ENCODE results near the gene BMAL2.

The BMAL2 gene

DNA sequence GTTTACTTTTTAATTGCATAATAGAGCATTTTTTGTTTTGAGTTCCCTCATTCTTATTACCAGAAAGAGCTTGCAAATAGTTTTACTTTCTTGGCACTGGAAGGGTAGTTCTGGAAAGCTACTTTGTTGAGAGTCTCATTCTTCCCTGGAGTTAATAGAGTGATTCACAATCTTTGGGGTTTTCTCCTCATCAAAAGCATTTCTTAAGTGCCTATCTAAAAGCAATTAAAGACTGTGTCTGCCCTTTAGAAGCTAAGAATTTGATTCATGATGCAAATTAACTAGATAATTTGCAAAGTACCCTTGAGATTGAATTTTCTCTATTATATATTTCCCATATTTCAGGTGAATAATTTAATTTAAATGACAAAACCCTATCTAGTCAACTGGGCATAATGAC, 8.1 kb upstream of the BMAL2 start:
- no peak for DNase-seq

GRCh38 chr12:27330846-27331245, 1.8 kb upstream of the BMAL2 start:
- DNase-seq, result no peak

DNA sequence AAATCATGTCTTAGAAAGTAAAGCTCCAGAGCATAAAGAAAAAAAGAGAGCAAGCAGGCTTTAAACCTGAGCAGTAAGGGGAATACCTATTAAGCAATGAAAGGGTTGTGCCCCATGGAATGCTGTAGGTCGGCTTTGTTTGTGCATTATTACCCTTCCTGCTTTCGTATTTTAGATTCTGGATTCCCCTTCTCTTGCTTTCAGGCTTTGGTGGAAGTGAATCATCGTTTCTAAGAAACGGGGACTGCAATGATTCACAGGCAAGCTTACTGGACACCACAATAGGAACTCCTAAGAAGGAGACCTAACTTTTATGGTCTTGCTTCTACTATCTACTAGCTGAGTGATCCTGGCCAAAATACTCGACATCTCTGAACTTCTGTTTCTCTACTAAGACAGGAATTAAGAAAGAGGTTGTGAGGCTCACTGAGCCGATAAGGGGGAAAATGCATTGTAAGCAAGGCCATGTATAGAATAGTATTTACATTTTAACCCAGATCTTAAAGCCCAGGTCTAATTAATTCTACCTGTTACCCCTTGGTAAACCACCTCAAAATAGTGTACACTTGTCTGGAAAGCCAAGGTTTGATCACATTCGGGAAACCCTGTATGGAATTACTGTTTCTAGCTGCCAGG, 1.2 kb upstream of the BMAL2 start:
- peak in 1 of 2 donors; percentile 11 for DNase-seq

- no peak for DNase-seq
Observed at GRCh38 chr12:27331927-27332324, 710 bp upstream of the BMAL2 start.

GRCh38 chr12:27332407-27332713, 276 bp upstream of the BMAL2 start:
- DNase-seq, result no peak

DNA sequence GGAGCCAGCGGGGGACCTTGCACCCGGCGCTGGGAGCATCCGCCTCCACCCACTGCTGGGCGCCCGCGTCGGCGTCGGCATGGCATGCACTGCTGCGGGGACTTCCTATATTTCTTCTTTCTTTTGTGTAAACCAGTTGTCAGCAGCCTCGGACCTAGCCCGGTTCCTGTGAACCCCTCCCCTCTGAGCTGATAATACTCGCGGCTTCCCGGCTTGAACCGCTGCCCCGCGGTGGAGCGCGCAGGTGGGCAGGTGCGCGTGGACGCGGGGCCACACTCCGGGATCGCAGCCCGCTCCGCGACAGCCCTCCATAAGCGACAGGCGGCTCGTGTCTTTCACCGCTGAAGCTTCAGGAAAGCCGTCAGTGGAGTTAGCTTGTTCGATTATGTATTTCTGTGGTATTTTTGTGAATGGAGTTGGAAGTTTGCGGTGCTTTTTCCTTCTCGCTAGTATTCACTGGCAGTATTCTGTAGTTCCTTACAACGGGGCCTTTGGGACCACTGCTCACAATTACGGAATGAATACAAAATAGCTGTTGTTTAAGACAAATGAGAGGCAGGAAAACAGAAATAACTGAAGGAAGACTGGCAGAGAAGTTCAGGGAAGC, 870 bp downstream of the BMAL2 start:
- peak; percentile 25 to 34 for DNase-seq

DNA sequence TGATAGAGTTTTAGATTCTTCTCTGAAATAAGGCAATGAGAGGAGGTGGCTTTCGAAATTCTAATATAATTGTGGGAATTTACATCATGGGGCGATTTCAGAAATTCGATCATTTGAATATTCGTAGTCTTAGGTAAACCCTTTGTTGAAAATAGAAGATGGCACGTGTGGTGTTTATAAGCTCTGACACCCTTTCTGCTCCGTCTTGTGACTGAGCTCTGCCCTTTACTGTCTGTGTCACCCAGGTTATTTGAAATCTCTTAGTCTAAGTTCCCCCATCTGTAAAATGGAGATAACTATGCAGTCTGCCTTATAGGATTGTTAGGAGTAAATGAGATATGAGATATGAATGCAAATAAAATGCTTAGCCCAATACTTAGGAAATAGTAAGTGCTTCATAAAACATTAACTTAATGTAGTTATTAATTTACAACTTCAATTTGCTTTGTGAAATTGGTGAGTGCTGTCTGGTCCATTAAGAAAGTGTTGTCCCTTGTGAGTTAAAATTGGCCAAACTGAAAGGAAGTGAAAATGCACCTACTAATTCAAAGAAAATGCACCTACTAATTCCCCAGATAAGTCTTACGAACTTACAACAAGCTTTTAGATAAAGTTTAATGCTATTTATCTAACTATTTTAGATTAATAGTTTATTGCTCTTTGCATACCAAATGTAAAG, 1.5 kb downstream of the BMAL2 start:
- DNase-seq, result no peak

DNA sequence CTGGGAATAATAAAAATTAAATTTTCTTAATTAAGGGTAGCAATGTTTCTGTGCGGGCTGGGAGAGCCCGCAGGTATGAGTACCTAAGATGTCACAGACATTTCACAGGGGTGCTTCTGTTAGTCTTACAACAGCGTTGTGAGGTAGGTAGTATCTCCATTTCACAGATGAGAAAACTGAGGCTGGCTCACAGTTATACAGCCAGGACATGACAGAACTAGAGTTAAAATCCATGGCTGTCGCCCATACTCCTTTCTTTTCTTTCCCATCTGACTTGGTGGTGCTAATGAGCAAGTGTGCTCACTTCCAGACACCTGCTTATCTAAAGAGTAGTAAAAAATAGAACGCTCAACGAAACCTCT, 2.1 kb downstream of the BMAL2 start:
- DNase-seq, result no peak

DNA sequence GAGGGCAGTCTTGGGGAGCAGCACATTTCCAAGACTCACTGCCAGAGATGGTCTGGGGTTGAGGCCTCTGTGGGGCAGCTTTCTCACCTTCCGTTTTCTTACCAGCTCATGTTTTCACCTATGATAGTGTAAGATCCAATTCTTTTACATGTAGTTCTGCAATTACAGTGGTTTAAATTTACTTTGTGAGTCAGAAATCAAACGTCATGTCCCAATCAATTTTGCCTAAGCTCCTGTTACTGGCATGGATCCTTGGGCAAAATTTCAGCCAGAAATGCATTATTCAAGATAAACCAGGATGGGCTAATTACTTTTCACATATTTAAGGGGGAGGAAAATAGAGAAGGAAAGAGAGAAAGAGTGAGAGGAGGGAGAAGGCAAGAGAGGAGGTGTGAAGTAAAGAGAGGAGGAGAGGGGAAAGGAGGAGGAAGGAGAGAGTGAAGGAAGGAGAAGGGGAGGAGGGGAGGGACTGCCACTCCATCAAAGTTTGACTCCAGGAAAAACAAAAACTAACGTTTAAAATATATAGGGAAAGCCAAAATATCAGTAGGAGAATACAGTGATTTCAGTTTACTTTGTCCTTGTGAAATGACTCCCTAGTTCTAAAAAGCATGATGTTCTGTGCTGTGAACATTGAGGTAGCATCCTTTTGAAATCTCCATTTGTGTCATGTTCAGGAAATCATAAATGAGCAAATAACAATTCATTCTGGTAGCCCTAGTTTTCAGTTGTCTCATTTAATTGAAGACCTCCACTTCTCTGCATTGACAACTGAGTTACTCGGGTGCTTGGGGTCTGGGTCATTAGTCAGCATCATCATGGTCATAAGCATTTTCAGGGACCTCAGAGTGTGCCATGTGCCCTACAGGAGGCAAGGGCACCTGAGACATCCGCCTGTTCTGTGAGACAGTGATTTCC, 3.0 kb downstream of the BMAL2 start:
- no peak for DNase-seq

GRCh38 chr12:27336282-27336653, 3.6 kb downstream of the BMAL2 start:
- DNase-seq, result no peak

GRCh38 chr12:27337376-27337775, 4.7 kb downstream of the BMAL2 start:
- DNase-seq, result no peak

DNA sequence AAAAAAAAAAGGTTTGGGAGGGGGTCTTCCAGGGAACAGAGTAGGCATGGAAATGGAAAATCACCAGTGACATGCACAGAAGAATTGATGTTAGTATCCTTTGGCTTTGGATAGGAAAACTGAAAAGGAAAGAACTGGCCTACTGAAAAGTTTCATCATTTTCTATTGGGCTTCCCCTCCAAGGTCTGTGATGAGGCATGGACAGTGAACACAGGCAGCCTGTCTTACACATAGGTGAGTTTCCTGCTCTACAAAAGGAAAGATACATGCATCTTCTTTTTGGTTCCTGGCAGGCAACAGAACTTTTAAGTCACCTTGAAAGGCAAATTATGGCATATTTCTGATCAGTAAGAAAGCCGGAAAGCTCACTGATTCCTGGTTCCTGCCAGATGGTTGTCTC, 5.8 kb downstream of the BMAL2 start:
- no peak for DNase-seq

DNA sequence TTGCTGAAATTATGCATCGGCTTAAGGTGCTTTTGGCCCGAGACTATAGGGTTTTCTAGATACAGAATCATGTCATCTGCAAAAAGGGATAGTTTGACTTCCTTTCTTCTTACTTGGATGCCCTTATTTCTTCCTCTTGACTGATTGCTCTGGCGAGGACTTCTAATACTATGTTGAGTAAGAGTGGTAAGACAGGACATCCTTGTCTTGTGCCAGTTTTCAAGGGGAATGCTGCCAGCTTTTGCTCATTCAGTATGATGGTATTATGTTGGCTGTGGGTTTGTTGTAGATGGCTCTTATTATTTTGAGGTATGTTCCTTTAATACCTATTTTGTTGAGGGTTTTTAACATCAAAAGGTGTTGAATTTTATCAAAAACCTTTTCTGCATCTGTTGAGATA, 8.3 kb downstream of the BMAL2 start:
- DNase-seq, result no peak

- no peak for DNase-seq
Observed at GRCh38 chr12:27342536-27342935, 9.9 kb downstream of the BMAL2 start.

- no peak for DNase-seq
Observed at GRCh38 chr12:27343255-27344000, 10.8 kb downstream of the BMAL2 start.

GRCh38 chr12:27344246-27344645, 11.6 kb downstream of the BMAL2 start:
- DNase-seq, result no peak

GRCh38 chr12:27344760-27345159, 12.1 kb downstream of the BMAL2 start:
- no peak for DNase-seq

GRCh38 chr12:27345376-27345775, 12.7 kb downstream of the BMAL2 start:
- no peak for DNase-seq

DNA sequence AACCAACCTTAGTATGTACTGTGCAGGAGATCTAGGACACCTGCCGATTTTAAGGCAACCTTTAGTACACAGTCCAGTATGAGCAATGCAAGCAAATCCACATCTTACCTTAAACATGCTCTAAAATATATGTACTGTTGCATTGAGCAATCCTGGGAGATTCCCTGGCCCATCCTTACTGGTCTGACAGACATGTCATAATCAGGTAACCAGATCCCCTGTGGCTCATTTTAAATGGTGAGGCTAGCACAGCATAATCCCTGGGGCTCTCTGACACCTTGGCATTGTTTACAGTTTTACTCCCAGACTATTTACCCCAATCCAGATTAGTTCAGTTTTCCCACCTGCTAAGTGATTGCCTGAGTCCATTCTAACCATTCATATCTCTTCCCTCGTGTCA, 15.1 kb downstream of the BMAL2 start:
- no peak for DNase-seq

- DNase-seq, result no peak
Observed at GRCh38 chr12:27351476-27351875, 18.8 kb downstream of the BMAL2 start.

DNA sequence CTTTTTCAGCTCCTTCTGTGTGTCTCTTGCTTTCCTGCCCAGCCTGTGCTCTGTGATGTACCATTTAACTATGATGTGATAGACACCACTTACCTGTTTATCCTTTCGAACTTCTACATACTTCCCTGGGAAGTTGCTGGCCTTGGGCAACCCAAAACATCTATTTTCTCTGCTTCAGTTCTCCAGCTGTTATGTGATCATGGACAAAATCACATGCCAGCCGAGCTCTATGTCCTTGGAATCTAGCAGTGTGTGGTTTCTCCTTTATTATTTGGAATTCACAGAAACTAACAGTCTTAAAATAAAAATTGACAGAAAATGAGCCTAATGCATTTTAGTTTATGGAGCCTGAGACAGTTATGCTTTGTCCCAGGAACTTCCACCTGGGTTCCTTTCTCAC, 22.9 kb downstream of the BMAL2 start:
- DNase-seq, result no peak

GRCh38 chr12:27355979-27356378, 23.3 kb downstream of the BMAL2 start:
- no peak for DNase-seq
